ELR (cell line): ENCODE data around the gene DDC.
"Not testable (repeated sequence)": the region's sequence is repeated elsewhere in the genome, so short reads cannot be mapped to it uniquely, and the experiment has no call there.

Source experiments
- DNase-seq: peaks from one replicate; pipeline ENCODE4 v3.0.0-alpha.2; 2015; ENCODE audit warnings: low read depth

DDC gene

DNA sequence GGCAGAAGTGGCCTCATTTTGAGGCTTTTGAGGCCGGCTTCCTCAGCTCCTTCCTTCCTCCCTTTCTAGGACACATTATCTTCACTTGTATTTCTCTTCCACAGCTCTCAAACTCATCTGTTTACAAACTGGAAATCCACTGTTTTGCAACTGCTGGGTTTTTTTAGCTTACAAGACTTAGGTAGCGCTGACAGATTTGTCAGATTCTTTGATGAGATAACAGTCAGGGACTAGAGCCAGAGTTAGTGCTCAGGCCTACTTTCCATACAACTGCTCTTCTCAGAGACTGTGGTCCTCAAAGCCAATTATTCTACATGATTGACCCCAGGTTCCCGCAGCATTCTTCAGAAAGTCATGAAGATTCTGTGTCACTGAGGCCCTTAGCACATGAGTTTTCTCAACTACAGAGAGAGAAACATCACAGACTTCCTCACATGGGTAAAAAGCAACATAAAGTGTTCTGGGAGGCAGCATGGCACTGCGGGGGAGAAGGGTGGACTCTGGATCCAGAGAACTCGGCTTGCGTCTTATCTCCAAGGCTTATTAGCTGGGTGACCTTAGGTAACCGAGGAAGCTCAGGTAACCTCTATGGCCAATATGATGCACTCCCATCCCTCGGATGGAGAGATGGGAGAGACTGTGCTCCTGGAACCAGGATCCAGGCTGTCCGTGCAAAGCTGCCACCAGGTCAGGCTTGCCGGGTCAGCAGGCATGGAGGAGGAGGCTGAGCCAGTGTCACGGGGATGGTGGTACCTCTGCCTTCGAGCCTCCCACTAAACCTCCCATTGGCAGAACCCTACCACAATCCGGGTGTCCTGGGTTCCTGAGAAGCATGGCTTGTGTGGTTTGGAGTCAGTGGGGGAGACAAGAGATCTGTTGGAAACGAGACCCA, 10.5 kb downstream of the DDC start:
- DNase-seq, result no peak

DNA sequence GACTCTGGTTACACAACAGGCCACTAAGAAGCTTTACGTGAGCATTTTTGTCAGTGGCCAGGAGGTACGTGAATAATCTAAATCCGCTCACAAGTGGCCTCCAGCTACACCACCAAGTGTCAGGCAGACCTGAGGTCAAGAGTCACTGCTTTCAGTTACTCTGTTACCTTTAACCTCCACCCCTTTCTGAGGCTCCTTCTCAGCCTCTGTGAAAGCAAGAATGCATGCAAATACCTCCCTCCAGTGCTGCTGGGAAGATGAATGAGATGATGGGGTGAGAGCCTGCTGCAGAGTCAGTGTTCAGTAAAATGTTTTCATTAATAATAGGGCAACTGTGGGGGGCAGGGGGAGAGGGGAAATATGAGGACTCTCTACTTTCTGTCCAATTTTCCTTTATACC, 11.2 kb downstream of the DDC start:
- DNase-seq, result no peak

DNA sequence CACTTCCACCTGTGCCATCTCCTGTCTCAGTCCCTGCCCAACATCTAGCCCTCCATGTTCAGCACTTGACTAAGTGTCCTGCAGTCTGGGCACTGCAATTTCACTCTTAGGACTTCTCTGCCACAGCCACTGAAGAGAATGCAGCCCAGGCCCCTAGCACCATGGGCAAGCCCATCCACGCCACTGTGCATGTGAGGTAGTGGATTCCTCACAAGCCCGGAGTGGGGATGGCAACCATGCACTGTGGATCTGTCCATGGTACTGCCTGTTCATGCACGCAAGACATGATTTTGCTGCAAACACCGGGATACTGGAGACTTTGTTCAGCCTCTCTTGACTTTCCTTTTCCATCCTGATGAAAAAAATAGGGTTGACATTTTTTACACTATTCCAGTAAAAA, 12.3 kb downstream of the DDC start:
- peak; percentile 13 for DNase-seq

DNA sequence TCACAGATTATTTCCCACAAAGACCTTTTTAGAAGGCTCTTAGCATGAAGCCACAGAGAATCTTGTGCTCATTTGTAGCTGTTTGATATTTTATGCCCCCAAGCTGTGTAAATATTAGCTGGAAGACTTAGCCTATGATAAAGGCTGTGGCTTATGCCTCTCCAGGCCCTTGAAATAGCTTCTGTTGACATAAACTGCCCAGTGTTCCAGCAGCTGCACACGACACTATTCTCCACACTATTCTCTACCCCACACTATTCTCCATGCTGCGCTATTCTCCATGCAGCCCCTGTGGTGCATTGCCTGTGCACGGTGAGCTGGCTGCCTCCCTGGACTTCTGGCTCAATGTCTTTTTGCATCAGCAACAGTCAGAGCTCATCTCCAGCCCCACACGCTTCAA, 13.1 kb downstream of the DDC start:
- no peak for DNase-seq

DNA sequence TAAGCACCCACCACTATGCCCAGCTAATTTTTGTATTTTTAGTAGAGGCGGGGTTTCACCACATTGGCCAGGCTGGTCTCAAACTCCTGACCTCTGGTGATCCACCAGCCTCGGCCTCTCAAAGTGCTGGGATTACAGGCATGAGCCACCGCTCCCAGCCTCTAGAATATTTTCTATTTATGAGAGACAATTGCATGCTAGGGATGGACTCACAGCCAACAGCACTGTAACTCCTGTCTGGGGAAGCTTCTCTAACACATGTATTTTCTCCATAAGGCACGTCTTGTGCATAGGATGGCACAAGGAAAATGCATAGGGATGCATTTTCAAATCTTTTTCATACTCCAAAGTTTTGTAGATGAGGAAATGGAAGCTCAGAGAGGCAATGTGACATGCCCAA, 19.6 kb downstream of the DDC start:
- not testable (repeated sequence) for DNase-seq

DNA sequence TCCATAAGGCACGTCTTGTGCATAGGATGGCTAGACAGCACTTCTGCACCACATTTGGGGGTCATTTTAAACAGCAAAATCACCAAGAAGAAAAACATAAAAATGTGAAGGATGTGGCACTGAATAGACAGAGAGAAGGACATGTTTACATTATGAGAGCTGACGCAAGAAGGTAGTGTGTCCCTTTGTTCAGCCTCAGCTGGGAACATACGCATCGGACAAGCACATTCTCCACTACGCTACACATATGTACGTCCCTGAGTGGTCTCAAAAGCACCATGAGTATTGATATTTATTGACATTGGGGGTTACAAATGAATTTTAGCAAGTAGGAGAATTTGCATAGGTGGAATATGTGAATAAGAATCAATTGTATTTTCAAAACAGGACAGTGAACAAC, 20.2 kb downstream of the DDC start:
- DNase-seq, result no peak

DNA sequence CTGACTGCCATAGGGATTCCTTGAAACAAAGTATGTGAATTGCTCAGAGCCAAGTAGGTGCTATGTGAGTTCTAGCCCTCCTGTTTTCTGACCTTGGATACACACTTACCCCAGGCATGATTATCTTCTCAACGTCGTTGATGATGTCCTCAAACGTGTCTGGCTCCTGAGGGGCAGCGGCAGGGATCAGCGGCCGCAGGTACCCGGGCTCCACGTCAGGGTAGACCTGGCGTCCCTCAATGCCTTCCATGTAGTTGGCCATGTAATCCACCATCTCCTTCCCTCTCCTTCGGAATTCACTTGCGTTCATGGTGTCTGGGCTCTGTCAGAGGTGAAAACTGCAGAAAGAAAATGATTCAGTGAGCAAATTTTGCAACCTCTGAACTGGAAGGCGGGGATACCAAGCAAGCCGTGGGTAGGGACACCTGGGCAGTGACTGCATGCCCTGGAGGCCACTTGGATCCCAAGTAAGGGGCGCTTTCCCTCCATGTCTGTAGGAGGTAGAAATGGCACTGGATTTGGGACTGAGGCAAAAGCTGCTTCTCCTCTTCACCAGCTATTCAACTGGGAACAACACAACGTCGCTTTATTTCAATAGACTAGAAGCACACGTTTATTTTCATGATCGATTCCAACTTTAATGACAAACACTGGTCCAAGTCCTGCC, 21.3 kb downstream of the DDC start:
- DNase-seq, result no peak

DNA sequence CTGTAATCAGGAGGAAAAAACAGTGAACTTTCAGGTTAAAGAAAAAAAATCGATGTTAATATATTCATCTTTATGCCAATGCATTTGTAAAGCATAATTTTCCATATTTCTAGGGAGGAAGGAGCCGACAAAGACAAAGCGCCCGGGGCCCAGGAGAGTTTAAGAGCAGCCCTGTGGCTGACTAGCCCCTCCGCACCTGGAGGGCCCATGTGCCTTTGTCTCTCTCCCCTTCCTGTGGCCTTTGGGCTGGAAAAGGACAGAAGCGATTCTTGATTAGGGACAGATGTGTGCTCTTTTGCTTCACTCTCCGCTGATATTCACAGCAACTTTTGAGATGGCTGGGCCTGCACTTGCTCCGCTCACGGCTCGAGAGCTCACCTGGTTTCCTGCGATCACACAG, 23.1 kb downstream of the DDC start:
- no peak for DNase-seq

DNA sequence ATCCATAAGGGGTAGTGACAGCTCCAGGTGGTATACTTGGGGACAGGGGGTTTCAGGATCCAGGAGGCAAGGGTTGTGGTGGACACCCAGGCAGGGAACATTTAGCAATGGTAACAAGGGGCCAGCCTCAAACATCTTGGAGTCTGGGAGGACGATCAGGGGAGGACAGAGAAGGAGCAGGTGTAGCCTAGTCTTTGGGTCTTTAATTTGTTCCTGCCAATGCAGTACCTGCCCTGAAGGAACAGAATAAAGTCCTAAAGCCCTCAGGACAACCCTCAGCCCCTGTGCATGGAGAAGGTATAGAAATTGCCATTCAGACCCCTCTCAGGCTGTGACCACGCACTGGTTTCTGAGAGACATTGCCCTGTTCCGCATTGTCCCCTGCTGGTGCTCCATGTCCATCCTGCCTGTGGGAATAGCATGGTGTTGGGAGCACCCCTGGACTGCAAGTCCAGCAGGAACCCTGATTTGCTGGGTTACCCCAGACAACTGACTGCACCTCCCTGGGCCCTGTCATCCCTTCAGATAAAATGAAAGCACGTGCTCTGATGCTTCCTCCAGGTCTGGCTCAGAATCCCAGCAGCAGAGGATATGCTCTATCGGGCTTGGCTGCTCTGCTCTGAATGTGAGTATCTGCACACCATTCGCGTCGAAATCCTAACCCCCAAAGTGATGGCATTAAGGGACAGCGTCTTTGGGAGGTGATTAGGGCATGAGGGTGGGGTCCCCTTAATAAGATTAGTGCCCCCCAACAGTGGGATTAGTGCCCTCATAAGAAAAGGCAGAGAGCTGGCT, 24.2 kb downstream of the DDC start:
- DNase-seq, result no peak

DNA sequence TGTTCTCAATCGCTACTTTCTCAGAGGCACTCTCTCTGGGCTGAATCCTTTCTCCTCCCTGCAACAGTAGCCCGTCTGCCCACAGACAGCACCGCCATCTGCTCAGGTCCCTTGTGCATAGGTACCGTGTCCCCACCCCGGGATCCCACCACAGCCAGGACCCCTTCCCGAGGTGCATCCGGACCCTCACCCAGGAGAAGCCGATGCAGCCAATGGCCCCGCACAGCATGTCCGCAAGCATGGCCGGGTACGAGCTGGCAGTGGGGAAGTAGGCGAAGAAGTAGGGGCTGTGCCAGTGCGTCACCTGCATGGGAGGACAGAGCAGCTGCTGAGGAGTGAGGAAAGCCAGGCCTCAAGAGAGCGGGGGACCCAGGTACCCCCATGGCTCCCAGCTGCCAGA, 25.5 kb downstream of the DDC start:
- no peak for DNase-seq

DNA sequence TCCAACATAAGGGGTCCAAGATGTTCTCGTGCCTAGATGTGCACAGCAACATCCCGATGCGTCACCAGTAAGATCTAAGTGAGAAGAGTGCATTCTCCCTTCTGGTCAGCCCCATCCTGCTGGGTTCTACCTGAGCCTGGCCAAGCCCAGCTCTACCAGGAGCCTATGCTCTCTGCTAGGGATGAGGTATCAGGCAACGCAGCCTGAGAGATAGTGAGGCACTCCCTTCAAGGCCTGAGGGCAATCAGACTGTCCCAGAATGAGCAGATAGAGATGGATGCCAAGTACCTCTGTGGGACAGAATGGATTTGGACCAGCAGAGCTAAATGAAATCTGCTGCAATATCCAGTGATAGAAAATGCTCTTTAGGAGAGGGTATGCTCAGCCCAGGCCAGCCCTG, 26.7 kb downstream of the DDC start:
- DNase-seq, result no peak

DNA sequence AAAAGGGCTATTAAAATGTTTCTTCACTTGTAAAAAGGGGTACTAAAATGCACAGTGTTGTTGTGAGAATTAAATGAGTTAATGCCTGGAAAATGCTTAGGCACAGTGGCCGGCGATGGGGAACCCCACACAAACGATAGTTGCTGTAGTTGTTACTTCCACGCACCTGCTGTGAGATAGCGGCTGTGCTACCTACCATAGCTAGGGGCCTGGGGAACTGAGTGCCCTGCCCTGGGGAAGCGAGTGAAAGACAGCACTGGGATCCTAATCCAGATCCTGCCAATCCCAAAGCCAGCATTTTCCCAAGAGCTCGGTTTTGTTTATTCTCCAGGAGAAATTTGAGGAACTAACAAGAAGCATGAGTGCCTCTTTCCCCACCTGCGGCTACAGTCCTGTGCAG, 27.8 kb downstream of the DDC start:
- DNase-seq, result no peak

DNA sequence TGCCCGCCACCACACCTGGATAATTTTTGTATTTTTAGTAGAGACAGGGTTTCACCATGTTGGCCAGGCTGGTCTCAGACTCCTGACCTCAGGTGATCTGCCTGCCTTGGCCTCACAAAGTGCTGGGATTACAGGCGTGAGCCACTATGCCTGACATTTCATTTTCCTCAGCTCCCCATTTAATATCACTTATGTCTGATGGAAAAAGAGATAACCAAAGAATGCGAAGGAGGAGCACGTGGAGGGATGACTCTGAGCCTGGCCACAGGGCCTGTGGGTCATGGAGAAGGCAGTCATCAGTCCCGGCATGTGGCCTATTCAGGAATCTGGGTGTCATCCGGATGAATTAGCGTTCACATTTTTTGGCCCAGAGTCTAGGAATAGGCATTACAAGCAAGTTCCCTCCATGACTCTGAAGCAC, 29.9 kb downstream of the DDC start:
- peak; percentile 86 for DNase-seq

DNA sequence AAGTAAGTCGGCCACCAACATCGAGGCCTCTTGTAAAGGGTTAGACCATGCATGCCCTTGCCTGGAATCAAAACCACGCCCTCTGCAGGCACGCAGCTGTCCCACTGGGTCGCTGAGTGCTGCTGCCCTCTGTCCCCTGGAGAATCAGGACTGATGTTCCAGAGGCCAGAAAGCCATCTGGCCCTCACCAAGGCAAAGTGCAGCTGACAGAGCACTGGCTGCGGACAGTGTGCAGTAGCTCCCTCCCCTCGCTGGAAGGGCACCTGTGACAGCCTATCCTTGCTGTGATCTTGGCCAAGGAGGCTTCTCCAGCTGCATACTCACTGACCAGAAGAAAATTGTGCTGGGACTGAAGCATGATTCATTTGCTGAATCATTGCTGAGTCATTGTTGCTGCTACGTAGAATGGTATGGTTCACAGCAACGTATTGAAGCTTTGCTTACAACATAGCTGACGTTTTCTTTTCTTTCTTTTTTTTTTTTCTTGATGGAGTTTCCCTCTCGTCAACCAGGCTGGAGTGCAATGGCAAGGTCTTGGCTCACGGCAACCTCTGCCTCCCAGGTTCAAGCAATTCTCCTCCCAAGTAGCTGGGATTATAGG, 30.4 kb downstream of the DDC start:
- DNase-seq, result peak; percentile 96

DNA sequence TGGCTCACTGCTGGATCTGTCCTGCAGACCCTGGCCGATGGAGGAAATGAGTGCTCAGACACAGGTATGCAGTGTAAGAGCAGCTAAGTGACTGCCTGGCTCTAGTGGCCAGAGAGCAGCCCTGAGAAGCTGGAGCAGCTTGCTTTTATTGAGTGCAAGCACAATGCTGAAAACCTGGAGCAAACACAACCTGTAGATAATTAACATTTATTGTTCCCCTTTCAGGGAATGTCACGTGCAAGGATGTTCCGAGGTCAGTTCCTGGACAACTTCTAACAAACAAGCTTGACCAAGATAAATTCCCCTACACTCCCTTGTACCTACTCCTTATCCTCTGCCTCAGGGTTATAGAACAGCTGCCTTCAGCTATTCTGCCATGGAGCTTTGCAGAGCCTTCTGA, 31.3 kb downstream of the DDC start:
- DNase-seq, result no peak

DNA sequence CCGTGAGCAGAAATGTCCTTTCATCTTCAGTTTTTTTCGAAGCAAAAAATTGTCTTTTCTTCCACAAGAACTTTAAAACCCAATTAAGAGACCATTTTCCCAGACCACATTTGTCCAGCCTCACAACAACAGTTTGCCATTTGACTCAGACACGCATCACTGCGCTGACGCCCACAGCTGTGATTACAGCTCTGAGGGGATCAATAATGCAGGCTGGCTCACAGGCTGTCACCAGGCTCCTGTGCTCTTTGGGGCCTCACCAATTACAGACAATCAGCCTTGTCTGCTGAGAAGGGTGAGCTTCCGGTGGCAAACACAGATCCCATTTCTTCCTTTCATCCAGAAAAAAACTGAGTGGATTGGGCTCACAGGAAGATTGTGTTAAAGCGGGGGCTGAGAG, 33.3 kb downstream of the DDC start:
- peak; percentile 35 for DNase-seq

DNA sequence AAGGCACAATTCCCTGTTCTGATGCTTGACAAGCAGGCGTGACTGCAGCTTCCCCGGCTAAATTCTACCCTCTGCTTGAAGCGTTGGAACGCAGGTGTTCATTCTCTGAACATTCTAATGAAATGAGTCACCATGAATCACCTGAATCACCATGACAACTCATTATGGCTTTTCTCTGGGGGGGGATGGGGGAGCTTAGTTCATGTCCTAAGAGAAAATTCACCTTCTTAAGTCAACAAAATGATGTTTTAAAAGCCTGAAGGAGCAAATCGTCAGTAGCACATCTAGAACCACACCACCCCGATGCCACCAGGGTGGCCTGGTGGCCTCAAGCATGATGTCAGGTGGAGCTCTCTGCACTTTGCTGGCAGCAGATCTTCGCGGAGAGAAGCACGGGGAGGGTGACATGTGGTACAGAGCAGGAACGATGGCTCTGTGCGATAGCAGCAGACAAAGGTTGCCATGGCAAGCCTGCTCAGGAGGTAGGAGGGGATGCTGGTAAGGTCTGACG, 33.7 kb downstream of the DDC start:
- peak; percentile 47 for DNase-seq

DNA sequence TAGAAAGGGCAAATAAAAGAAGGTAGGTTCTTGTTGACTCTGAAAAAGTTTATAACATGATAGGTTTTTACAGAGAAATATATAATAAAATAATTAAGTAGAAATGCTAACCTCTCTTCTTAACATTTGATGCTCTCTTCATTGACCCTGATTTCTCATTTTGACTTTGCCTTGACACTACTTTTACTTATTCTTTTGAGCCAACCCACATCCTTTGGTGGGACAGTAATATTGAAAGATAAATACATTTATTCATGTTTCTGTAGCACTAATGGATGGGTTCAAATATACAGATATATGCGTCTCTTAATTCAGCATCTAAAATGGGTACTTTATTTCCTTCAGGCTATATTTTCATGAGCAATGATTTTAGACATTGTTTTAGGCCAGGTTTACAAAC, 34.4 kb downstream of the DDC start:
- DNase-seq, result no peak

DNA sequence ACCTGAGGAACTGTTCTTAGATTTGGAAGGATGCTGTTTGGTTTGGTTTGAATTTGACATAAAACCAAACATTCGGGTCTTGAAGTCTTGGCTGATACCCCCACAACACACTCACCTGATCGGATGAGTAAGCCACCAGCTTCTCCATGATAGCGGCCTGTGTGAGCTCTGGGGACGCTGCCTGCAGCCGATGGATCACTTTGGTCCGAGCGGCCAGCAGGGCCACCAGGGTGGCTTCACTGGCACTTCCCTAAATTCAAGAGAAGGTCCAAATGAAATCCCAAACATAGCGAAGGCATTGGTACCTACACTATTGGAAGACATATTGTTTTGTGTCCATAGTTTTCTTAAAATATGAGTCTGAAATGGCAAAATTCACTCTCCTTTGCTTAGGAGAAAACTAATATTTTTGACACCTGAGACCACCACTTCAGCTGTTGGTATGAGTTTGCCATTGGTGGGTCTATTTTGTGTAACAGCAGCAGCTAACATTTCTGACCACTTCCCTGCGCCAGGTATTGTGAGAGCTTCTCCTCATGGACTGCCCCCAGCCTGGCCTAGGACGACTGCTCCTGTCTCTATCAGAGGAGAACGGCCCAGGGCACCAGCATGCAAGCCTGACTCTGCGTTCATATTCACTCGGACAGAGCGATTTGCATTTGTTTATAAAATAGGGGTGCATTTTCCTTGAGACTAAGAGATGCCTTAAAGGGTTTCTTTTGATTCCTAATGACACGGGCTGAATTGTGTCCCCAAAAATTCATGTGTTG, 35.9 kb downstream of the DDC start:
- DNase-seq, result no peak

DNA sequence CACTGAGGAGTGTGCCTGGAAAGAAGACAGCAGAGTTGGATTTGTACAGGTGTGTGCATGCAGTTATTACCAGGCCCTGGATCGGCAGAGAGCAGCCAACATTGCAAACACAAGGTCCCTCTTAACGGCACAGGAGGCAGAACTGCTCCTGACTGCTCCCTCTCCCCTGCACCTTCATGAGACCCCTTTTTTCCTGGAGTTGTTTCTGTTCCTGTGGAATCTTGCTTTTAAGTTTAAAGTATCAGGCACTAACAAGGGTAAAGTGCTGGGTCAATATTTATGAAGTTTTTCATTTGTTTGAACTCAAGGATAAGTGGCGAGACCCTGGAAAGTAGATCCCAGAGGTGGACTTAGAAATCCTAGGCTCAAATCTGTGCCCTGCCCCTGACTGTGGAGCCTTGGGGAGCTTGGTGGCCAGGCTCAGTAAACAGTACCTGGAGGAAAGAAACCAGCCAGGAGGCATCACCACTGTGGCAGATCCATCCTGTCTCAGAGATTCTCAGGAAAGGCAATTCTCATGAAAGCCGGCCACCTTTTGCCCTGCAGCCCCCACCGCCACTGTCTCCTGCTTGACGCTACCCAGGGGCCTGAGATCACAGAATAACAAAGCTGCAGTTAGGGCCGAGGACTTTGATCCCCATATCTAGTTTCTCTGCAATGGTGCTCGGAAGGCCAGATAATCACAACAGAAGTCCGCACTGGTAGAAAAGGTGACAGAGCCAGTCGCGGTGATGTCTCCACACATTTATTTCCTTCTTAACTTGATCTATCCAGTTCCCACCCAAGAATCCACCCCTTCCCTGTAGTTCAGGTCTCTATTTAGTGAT, 36.7 kb downstream of the DDC start:
- no peak for DNase-seq

DNA sequence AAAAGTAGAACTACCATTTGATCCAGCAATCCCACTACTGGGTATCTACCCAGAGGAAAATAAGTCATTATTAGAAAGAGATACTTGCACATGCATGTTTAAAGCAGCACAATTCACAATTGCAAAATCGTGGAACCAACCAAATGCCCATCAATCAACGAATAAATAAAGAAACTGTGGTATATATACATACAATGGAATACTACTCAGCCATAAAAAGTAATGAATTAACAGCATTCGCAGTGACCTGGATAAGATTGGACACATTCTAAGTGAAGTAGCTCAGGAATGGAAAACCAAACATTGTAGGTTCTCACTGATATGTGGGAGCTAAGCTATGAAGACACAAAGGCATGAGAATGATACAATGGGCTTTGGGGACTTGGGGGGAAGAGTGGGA, 45.9 kb downstream of the DDC start:
- DNase-seq, result not testable (repeated sequence)
